Colonic mucosa (tissue), 4 donors: ENCODE data around the gene SEMA3A. TPM values are rescaled to one million over a fixed set of nuclear protein-coding genes. Genes with fewer than 3 reads are reported as not detected.

Source experiments
- DNase-seq: peaks from one replicate; pipeline ENCODE4 v3.0.0-alpha.2; 2020
- H3K27ac ChIP-seq: fragments of 200-600 bp; one replicate; pipeline ENCODE4 v1.8.0; 2021
- H3K27me3 ChIP-seq: fragments of 200-600 bp; one replicate; pipeline ENCODE4 v1.8.0; 2021
- H3K36me3 ChIP-seq: fragments of 200-600 bp; one replicate; pipeline ENCODE4 v1.8.0; 2021
- H3K4me1 ChIP-seq: fragments of 200-600 bp; one replicate; pipeline ENCODE4 v1.8.0; 2021; ENCODE audit warnings: mild to moderate bottlenecking
- H3K4me3 ChIP-seq: fragments of 200-600 bp; one replicate; pipeline ENCODE4 v1.8.0; 2021
- H3K9ac ChIP-seq, 2 donors: one replicate each; pipeline ENCODE4 v1.7.0; 2013; ENCODE audit warnings: control low read depth in 2 of 2, low read depth in 2 of 2, low read length in 2 of 2
- H3K9me3 ChIP-seq: fragments of 200-600 bp; one replicate; pipeline ENCODE4 v1.8.0; 2021
- CTCF ChIP-seq: fragments of 200-600 bp; IDR thresholded peaks from one replicate; pipeline ENCODE4 v1.8.0; 2022; ENCODE audit warnings: antibody characterized with exemption, mild to moderate bottlenecking
- intact Hi-C: fragments of 100-400 bp; cut with DNase I; formaldehyde crosslinking; loops from one replicate; pipeline ENCODE4 v1.14.1; 2022
- total RNA-seq, 2 donors: library from RNA; stranded (reverse); fragmentation: NEBNext Ultra II Directional in 1 of 2; extraction: Animal tissue kit (Norgen Biotek cat#: 25700) in 1 of 2; gene quantifications; one replicate each; pipeline ENCODE4 v1.2.1, GENCODE V29; 2021
- donor health status: healthy.
- donor health status: DM: no; HTN: no; CAD: no.
- donor health status: DM: no; HTN: no; CAD: no.

SEMA3A gene
- total RNA-seq, 2 donors from 2014 or later, result 1.7 to 14.2 TPM

- Histone ChIP-seq H3K9me3 (no peaks in the 10 kb centered on the region), H3K36me3 (no peaks in the 10 kb centered on the region), H3K27ac (no peak overlapping the region), H3K27me3 (no peaks in the 10 kb centered on the region), H3K4me3 (no peak overlapping the region), H3K4me1 (no peaks in the 10 kb centered on the region), H3K9ac (no peak overlapping the region)
- TF ChIP-seq CTCF, result no peak
- no peak for DNase-seq
- intact Hi-C loops, result no loop called here
Observed at GRCh38 chr7:84170646-84171045, 23.9 kb downstream of the SEMA3A start.

DNA sequence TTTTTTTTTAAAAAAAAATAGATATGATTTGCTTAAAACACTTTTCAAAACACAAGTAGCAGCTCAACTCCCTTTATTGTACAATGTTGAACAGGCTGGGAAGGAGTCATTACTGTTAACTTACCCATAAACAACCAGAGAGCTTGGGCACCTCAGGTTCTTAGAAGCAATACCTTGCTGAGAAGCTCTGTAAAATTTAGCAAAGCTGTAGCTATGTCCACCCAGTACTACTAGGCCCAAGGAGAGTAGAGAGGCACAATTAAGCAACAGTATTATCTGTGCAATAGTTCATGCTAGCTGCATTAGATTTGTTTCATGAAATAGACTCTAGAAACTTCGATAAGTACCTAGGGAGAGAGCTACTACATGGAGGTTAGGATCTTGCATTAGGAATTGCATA lies 32.0 kb downstream of the SEMA3A start:
- Histone ChIP-seq H3K9ac (no peak overlapping the region), H3K27me3 (no peaks in the 10 kb centered on the region), H3K27ac (no peak overlapping the region), H3K36me3 (no peaks in the 10 kb centered on the region), H3K9me3 (no peaks in the 10 kb centered on the region), H3K4me1 (no peaks in the 10 kb centered on the region), H3K4me3 (no peak overlapping the region)
- intact Hi-C loops, result no loop called here
- DNase-seq, result no peak
- TF ChIP-seq CTCF, result no peak

DNA sequence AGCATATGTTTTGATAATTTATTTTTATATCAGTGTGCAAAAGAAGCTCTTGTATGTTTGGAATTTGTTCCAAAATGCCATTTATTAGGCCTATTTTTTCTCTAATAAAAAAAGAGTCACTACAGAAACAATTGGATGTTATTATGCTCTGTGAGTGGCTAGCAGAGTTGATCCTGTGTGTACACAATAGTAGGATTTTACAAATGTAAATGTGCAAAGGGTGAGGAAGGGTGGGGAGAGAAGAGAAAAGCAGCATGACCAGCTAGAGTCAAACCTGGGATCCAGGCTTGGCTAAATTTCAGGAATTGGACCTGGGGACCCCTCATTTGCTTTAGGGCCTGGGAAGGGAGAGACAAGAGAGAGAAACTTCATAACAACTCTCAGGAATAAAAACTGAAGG lies 32.5 kb downstream of the SEMA3A start:
- H3K27ac ChIP-seq, result no peak overlapping the region
- intact Hi-C loops, result no loop called here

DNA sequence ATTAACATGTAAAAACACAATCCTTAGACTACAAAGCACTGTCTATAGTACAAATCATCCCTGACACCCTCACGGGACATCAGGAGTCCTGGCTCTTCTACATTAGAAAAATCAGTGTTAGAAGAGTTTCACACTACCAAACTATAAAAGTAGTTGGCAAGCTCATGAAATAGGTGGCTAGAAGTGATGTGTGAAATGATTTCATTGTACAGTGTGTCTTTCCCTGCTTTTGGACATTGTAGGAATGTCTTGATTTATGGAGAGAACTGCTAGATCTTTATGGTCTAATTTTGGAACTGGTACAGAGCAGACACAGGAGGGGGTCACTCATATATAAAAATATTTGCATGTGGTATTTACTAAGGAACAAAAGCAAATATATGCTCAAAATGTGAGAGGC lies 33.2 kb downstream of the SEMA3A start:
- no peak overlapping the region for H3K4me3 ChIP-seq
- no peaks in the 10 kb centered on the region for H3K27me3 ChIP-seq
- no peaks in the 10 kb centered on the region for H3K9me3 ChIP-seq
- no peak for TF ChIP-seq CTCF
- DNase-seq, result no peak
- H3K27ac ChIP-seq, result no peak overlapping the region
- no peaks in the 10 kb centered on the region for H3K4me1 ChIP-seq
- H3K9ac ChIP-seq, result no peak overlapping the region
- H3K36me3 ChIP-seq, result no peaks in the 10 kb centered on the region
- intact Hi-C loops, result no loop called here

More for the DNA sequence above, 32.5 kb downstream of the SEMA3A start:
- no peak for TF ChIP-seq CTCF
- Histone ChIP-seq H3K9ac (no peak overlapping the region), H3K4me3 (no peak overlapping the region), H3K36me3 (no peaks in the 10 kb centered on the region), H3K27me3 (no peaks in the 10 kb centered on the region), H3K4me1 (no peaks in the 10 kb centered on the region), H3K9me3 (no peaks in the 10 kb centered on the region)
- DNase-seq, result no peak

DNA sequence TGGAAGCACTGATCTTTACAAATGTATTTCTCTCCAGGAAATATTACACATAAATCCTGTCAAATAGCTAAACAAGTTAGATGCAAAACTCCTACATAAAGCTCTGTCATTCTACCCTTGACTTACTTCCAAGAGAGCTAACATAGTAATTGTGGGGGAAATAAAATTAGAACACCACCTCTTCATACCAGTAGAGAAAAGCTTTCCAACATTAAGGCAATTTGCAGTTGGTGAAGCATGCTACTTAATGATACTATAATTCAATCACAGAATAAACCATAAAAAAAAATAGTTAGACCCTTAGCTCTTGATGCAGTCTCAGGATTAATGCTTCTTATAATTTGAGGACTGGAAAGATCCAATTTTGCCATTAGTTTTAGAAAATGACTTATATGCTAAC lies 35.2 kb downstream of the SEMA3A start:
- no peak overlapping the region for H3K9ac ChIP-seq
- intact Hi-C loops, result no loop called here
- TF ChIP-seq CTCF, result no peak
- H3K36me3 ChIP-seq, result no peaks in the 10 kb centered on the region
- H3K4me1 ChIP-seq, result no peaks in the 10 kb centered on the region
- H3K4me3 ChIP-seq, result no peak overlapping the region
- H3K9me3 ChIP-seq, result no peaks in the 10 kb centered on the region
- no peak overlapping the region for H3K27ac ChIP-seq
- DNase-seq, result no peak
- H3K27me3 ChIP-seq, result no peaks in the 10 kb centered on the region

GRCh38 chr7:84157171-84157570 lies 37.4 kb downstream of the SEMA3A start:
- H3K36me3 ChIP-seq, result no peaks in the 10 kb centered on the region
- no peak overlapping the region for H3K27ac ChIP-seq
- intact Hi-C loops, result no loop called here
- no peak overlapping the region for H3K9ac ChIP-seq
- no peak for DNase-seq
- H3K27me3 ChIP-seq, result no peaks in the 10 kb centered on the region
- TF ChIP-seq CTCF, result no peak
- H3K9me3 ChIP-seq, result no peaks in the 10 kb centered on the region
- H3K4me3 ChIP-seq, result no peak overlapping the region
- no peaks in the 10 kb centered on the region for H3K4me1 ChIP-seq
